Measurements from ENCODE around the gene C11orf91. TPM values are rescaled to one million over a fixed set of nuclear protein-coding genes. Genes with fewer than 3 reads are reported as not detected.
A peak's percentile ranks its signal among the peaks of the same experiment; 100 is the strongest.

C11orf91 gene
- total and polyA plus RNA-seq, 2 of the 4 experiments (the other 2 are of a cell fraction), result 0.10 TPM; not detected in 1

- intact Hi-C loops (cut with micrococcal nuclease), result no loop called here
- Histone ChIP-seq H2BK15ac (ENCODE audit: low read depth, low read length) (no peak overlapping the region), H3K4me1 (ENCODE audit: control insufficient read depth, insufficient read depth, low read length) (peaks cover 13% of the 10 kb centered on the region), H3K56ac (ENCODE audit: extremely low read depth, insufficient read depth, low read length) (no peak overlapping the region), H2AFZ (replicated peaks; ENCODE audit: low read length, poor library complexity) (no peak overlapping the region), H2BK5ac (ENCODE audit: low read depth, low read length, poor library complexity, severe bottlenecking) (no peak overlapping the region), H2AK5ac (ENCODE audit: low read depth, low read length) (peak overlapping the region; percentile 23; the same call in 1 of the 2 replicates), H4K20me1 (ENCODE audit: insufficient read depth, low read length) (peaks cover 22% of the 10 kb centered on the region; the same call in 1 of the 2 replicates), H3K9me3 (ENCODE audit: control insufficient read depth, insufficient read depth, low read length) (no peaks in the 10 kb centered on the region), H3K9me1 (ENCODE audit: insufficient read depth, low read length) (peaks cover 31% of the 10 kb centered on the region), H3K18ac (ENCODE audit: low read depth, low read length) (no peak overlapping the region), H4K5ac (ENCODE audit: low read depth, low read length) (peak overlapping the region; percentile 44; the same call in 1 of the 2 replicates), H3K36me3 (ENCODE audit: control insufficient read depth, insufficient read depth, low read length) (peaks cover 41% of the 10 kb centered on the region), H3K4me3 (ENCODE audit: insufficient read depth, low read depth, low read length) (no peak overlapping the region), H3K14ac (replicated peaks; ENCODE audit: low read depth, low read length) (peak overlapping the region; percentile 31; the same call in 1 of the 2 replicates), H3K4ac (ENCODE audit: low read depth, low read length) (peak overlapping the region; percentile 26; the same call in 1 of the 2 replicates), H3K4me2 (ENCODE audit: low read depth, low read length) (no peak overlapping the region), H3K27ac (ENCODE audit: insufficient read depth, low read length) (peak overlapping the region; percentile 4; the same call in 1 of the 2 replicates), H2BK120ac (ENCODE audit: low read depth, low read length) (no peak overlapping the region), H4K91ac (ENCODE audit: insufficient read depth, low read depth, low read length) (no peak overlapping the region), H2BK20ac (ENCODE audit: low read depth, low read length) (no peak overlapping the region), H3K27me3 (ENCODE audit: control insufficient read depth, insufficient read depth, low read length) (no peaks in the 10 kb centered on the region), H4K8ac (ENCODE audit: low read depth in 2 of 2, low read length in 2 of 2) (peak overlapping the region in 1 of 2 experiments; percentile 37; a peak in 2 of 4 replicates), H2AK9ac (replicated peaks; ENCODE audit: low read depth, low read length, poor library complexity) (no peak overlapping the region), H3K9ac (ENCODE audit: low read depth, low read length) (no peak overlapping the region), H3K79me1 (ENCODE audit: low read depth in 1 of 2, low read length in 2 of 2) (peaks cover 39 to 90% of the 10 kb centered on the region in 2 experiments), H3K23ac (ENCODE audit: low read depth, low read length) (peak overlapping the region; percentile 20; the same call in 1 of the 2 replicates)
- dilution Hi-C loops (cut with HindIII; ENCODE audit: low sequenced_read_pairs, unreplicated experiment), result no loop called here
- in situ Hi-C loops (cut with MboI; ENCODE audit: low sequenced_read_pairs), result no loop called here
- TF ChIP-seq CHD1 (IDR thresholded peaks at IDR 0.05; ENCODE audit: low read depth, low read length), result no peak
- TF ChIP-seq RCOR1 (IDR thresholded peaks at IDR 0.05; ENCODE audit: insufficient replicate concordance, low read length), result no peak
- no peak for TF ChIP-seq ELK1 (IDR thresholded peaks at IDR 0.05; ENCODE audit: borderline replicate concordance, low read depth, low read length)
- no peak for TF ChIP-seq MAZ (IDR thresholded peaks at IDR 0.05; ENCODE audit: borderline replicate concordance, low read depth, low read length)
- TF ChIP-seq RFX5 (IDR thresholded peaks at IDR 0.05; ENCODE audit: low read depth, low read length), result no peak
- TF ChIP-seq MXI1 (IDR thresholded peaks at IDR 0.05; ENCODE audit: borderline replicate concordance, low read depth, low read length), result no peak
- TF ChIP-seq POLR2A (IDR thresholded peaks at IDR 0.05; ENCODE audit: low read depth, low read length), result no peak
- no peak for TF ChIP-seq RAD21 (IDR thresholded peaks at IDR 0.05; ENCODE audit: low read length)
- no peak for TF ChIP-seq FOS (IDR thresholded peaks at IDR 0.05; ENCODE audit: low read depth, low read length)
- TF ChIP-seq USF2 (IDR thresholded peaks at IDR 0.05; ENCODE audit: low read depth, low read length), result no peak
- TF ChIP-seq SMC3 (IDR thresholded peaks at IDR 0.05; ENCODE audit: low read depth, low read length), result no peak
- TF ChIP-seq MAFK (IDR thresholded peaks at IDR 0.05; ENCODE audit: low read depth, low read length), result no peak
- no peak for TF ChIP-seq NFE2L2 (IDR thresholded peaks at IDR 0.05; ENCODE audit: low read depth, low read length)
- TF ChIP-seq BHLHE40 (IDR thresholded peaks at IDR 0.05; ENCODE audit: low read depth, low read length), result no peak
- TF ChIP-seq, protein P1, sequence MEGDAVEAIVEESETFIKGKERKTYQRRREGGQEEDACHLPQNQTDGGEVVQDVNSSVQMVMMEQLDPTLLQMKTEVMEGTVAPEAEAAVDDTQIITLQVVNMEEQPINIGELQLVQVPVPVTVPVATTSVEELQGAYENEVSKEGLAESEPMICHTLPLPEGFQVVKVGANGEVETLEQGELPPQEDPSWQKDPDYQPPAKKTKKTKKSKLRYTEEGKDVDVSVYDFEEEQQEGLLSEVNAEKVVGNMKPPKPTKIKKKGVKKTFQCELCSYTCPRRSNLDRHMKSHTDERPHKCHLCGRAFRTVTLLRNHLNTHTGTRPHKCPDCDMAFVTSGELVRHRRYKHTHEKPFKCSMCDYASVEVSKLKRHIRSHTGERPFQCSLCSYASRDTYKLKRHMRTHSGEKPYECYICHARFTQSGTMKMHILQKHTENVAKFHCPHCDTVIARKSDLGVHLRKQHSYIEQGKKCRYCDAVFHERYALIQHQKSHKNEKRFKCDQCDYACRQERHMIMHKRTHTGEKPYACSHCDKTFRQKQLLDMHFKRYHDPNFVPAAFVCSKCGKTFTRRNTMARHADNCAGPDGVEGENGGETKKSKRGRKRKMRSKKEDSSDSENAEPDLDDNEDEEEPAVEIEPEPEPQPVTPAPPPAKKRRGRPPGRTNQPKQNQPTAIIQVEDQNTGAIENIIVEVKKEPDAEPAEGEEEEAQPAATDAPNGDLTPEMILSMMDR (conservative IDR thresholded peaks at IDR 0.05; ENCODE audit: low read depth, low read length), result no peak
- no peak for TF ChIP-seq CEBPB (IDR thresholded peaks at IDR 0.05; ENCODE audit: low read depth, low read length)
- CTCF ChIA-PET, result no interaction called here
- no peak for ATAC-seq (ENCODE audit: low read depth)
- 80% methylated on average over 1 of the region's 3 CpGs; no CpG with 5 or more reads in 1 of the 2 experiments for WGBS, 2 experiments (ENCODE audit: extremely low coverage in 2 of 2, insufficient read length in 1 of 2)
- no TSS peak for BruUV-seq (replicated peaks)
- POLR2A ChIA-PET (ENCODE audit: unreplicated experiment), result no interaction called here
- DNase-seq, result no peak
Measured at GRCh38 chr11:33709466-33709865, 8.8 kb upstream of the C11orf91 start.

Measured in IMR-90 (cell line).